A172 (cell line): ENCODE measurements around the gene FRAS1. TPM values are rescaled to one million over a fixed set of nuclear protein-coding genes. Genes with fewer than 3 reads are reported as not detected.
"Not testable (repeated sequence)": the region's sequence is repeated elsewhere in the genome, so short reads cannot be mapped to it uniquely, and the experiment has no call there.

Experiments used
- DNase-seq: peaks from one replicate; pipeline ENCODE4 v3.0.0-alpha.2; 2015; ENCODE audit warnings: low spot score
- total RNA-seq: library from RNA; depleted of rRNA; stranded (reverse); fragments of >200 nt; shearing (Covaris generic); gene quantifications from 2 replicates; pipeline ENCODE4 v1.2.3, GENCODE V29; 2014

The FRAS1 gene
- total RNA-seq, 1 experiment from 2014 or later = 0.81 TPM

GRCh38 chr4:78217557-78217956, 160.4 kb downstream of the FRAS1 start:
- DNase-seq = no peak

GRCh38 chr4:78218260-78218659, 161.1 kb downstream of the FRAS1 start:
- no peak for DNase-seq

GRCh38 chr4:78219825-78220224, 162.7 kb downstream of the FRAS1 start:
- no peak for DNase-seq

- DNase-seq = no peak
These were observed 163.2 kb downstream of the FRAS1 start for GRCh38 chr4:78220283-78220682.

- DNase-seq = no peak
These were observed 165.6 kb downstream of the FRAS1 start for GRCh38 chr4:78222575-78223186.

GRCh38 chr4:78225236-78225635, 168.1 kb downstream of the FRAS1 start:
- no peak for DNase-seq

GRCh38 chr4:78226279-78226678, 169.2 kb downstream of the FRAS1 start:
- no peak for DNase-seq

GRCh38 chr4:78227411-78228057, 170.4 kb downstream of the FRAS1 start:
- no peak for DNase-seq

GRCh38 chr4:78235800-78236199, 178.7 kb downstream of the FRAS1 start:
- no peak for DNase-seq

- no peak for DNase-seq
These were observed 180.2 kb downstream of the FRAS1 start for GRCh38 chr4:78237360-78237759.

- no peak for DNase-seq
These were observed 184.9 kb downstream of the FRAS1 start for GRCh38 chr4:78242071-78242470.

- DNase-seq = no peak
These were observed 187.8 kb downstream of the FRAS1 start for GRCh38 chr4:78244705-78245485.

- no peak for DNase-seq
These were observed 190.6 kb downstream of the FRAS1 start for GRCh38 chr4:78247536-78248285.

GRCh38 chr4:78250500-78250899, 193.4 kb downstream of the FRAS1 start:
- no peak for DNase-seq

GRCh38 chr4:78252773-78253172, 195.7 kb downstream of the FRAS1 start:
- DNase-seq = not testable (repeated sequence)

- DNase-seq = no peak
These were observed 197.8 kb downstream of the FRAS1 start for GRCh38 chr4:78254893-78255292.

GRCh38 chr4:78265006-78265405, 207.9 kb downstream of the FRAS1 start:
- DNase-seq = no peak

GRCh38 chr4:78267790-78268189, 210.7 kb downstream of the FRAS1 start:
- DNase-seq = no peak

GRCh38 chr4:78268597-78268996, 211.5 kb downstream of the FRAS1 start:
- no peak for DNase-seq

- not testable (repeated sequence) for DNase-seq
These were observed 218.3 kb downstream of the FRAS1 start for GRCh38 chr4:78275450-78275849.

- no peak for DNase-seq
These were observed 229.2 kb downstream of the FRAS1 start for GRCh38 chr4:78286281-78286680.

GRCh38 chr4:78288327-78288726, 231.2 kb downstream of the FRAS1 start:
- no peak for DNase-seq
